Neural progenitor cell (in vitro differentiated cells): ENCODE measurements around the gene PBX4.

ENCODE experiments used
- CTCF ChIP-seq: fragments of 200-600 bp; sonication (generic); IDR thresholded peaks from 2 replicates; pipeline ENCODE4 v1.5.1; 2017; ENCODE audit warnings: antibody characterized with exemption, mild to moderate bottlenecking
- EZH2 ChIP-seq: fragments of 200-600 bp; sonication (generic); IDR thresholded peaks from 2 replicates; pipeline ENCODE4 v1.6.1; 2017; ENCODE audit warnings: antibody characterized with exemption, mild to moderate bottlenecking, moderate library complexity

- no peak for TF ChIP-seq CTCF
- no peak for TF ChIP-seq EZH2
These were observed 36.0 kb downstream of the PBX4 start for GRCh38 chr19:19582471-19582870.
